ENCODE measurements around the gene PFAS. TPM values are rescaled to one million over a fixed set of nuclear protein-coding genes. Genes with fewer than 3 reads are reported as not detected.

PFAS gene
- total RNA-seq, 1 donor from 2014 or later: 37.2 TPM

- no peak overlapping the region for H3K4me3 ChIP-seq (ENCODE audit: low read depth, low read length)
- no peak for DNase-seq (ENCODE audit: low read depth)
- TF ChIP-seq CTCF (conservative IDR thresholded peaks at IDR 0.05; ENCODE audit: low read depth, low read length): no peak
These were observed 61.6 kb downstream of the PFAS start for GRCh38 chr17:8310601-8311123.

- TF ChIP-seq CTCF (conservative IDR thresholded peaks at IDR 0.05; ENCODE audit: low read depth, low read length): no peak
- DNase-seq (ENCODE audit: low read depth): no peak
These were observed 62.2 kb downstream of the PFAS start for GRCh38 chr17:8311131-8311790.

GRCh38 chr17:8312251-8312650 is 63.2 kb downstream of the PFAS start:
- no peak for DNase-seq (ENCODE audit: low read depth)
- no peak overlapping the region for H3K4me3 ChIP-seq (ENCODE audit: low read depth, low read length)
- no peak for TF ChIP-seq CTCF (conservative IDR thresholded peaks at IDR 0.05; ENCODE audit: low read depth, low read length)

More at GRCh38 chr17:8311131-8311790, 62.2 kb downstream of the PFAS start:
- no peak overlapping the region for H3K4me3 ChIP-seq (ENCODE audit: low read depth, low read length)

- no peak for DNase-seq (ENCODE audit: low read depth)
- no peak for TF ChIP-seq CTCF (conservative IDR thresholded peaks at IDR 0.05; ENCODE audit: low read depth, low read length)
These were observed 63.9 kb downstream of the PFAS start for GRCh38 chr17:8312726-8313600.

GRCh38 chr17:8314797-8315763 is 66.0 kb downstream of the PFAS start:
- no peak for DNase-seq (ENCODE audit: low read depth)
- peak overlapping the region; percentile 24 for H3K4me3 ChIP-seq (ENCODE audit: low read depth, low read length)
- no peak for TF ChIP-seq CTCF (conservative IDR thresholded peaks at IDR 0.05; ENCODE audit: low read depth, low read length)

More at GRCh38 chr17:8312726-8313600, 63.9 kb downstream of the PFAS start:
- H3K4me3 ChIP-seq (ENCODE audit: low read depth, low read length): no peak overlapping the region

- DNase-seq (ENCODE audit: low read depth): no peak
- no peak overlapping the region for H3K4me3 ChIP-seq (ENCODE audit: low read depth, low read length)
- no peak for TF ChIP-seq CTCF (conservative IDR thresholded peaks at IDR 0.05; ENCODE audit: low read depth, low read length)
These were observed 66.7 kb downstream of the PFAS start for GRCh38 chr17:8315764-8316217.

All from epithelial cell of proximal tubule (primary cell).